Measurements from ENCODE around the gene NAGLU. TPM values are rescaled to one million over a fixed set of nuclear protein-coding genes. Genes with fewer than 3 reads are reported as not detected.
A peak's percentile ranks its signal among the peaks of the same experiment; 100 is the strongest.

Gene NAGLU
- total and polyA plus RNA-seq, 2 of the 13 experiments (the other 11 are each of a cell fraction or from before 2014, with no cell fraction given) = 28.2 to 40.1 TPM

DNA sequence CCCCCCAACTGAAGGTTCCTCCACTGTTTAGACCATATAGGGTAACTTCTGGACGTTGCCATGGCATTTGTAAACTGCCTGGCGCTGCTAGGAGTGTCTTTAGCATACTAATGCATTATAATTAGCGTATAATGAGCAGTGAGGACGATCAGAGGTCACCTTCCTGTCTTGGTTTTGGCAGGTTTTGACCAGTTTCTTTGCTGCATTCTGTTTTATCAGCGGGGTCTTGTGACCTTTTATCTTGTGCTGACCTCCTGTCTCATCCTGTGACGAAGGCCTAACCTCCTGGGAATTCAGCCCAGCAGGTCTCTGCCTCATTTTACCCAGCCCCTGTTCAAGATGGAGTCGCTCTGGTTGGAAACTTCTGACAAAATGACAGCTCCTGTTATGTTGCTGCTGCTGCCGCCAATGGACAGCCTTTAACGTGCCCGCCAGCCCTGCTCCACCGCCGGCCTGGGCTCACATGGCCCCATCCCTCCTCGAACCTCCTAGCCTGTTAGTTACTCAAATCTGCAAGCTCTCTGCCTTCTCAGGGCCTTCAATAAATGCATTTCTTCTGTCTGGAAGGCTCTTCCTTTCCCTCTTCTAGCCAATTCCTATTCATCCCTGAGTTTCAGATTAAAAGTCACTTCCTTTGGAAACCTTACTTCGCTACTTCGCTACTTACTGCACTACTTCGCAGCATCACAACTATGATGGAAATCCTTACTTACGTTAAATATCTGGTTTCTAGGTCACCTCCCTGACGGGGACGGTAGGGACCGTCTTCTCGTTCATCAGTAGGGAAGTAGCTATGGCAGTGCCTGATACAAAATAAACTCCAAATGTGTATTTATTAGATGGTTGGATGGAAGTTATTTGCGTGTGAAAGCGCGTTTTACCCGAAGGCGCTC, 640 bp upstream of the NAGLU start (continued):
- TF ChIP-seq, protein P1, sequence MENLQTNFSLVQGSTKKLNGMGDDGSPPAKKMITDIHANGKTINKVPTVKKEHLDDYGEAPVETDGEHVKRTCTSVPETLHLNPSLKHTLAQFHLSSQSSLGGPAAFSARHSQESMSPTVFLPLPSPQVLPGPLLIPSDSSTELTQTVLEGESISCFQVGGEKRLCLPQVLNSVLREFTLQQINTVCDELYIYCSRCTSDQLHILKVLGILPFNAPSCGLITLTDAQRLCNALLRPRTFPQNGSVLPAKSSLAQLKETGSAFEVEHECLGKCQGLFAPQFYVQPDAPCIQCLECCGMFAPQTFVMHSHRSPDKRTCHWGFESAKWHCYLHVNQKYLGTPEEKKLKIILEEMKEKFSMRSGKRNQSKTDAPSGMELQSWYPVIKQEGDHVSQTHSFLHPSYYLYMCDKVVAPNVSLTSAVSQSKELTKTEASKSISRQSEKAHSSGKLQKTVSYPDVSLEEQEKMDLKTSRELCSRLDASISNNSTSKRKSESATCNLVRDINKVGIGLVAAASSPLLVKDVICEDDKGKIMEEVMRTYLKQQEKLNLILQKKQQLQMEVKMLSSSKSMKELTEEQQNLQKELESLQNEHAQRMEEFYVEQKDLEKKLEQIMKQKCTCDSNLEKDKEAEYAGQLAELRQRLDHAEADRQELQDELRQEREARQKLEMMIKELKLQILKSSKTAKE (CRISPR knock-in tag; IDR thresholded peaks at IDR 0.05; ENCODE audit: borderline replicate concordance) = peak; percentile 45; the same call in 1 of the 2 replicates
- TF ChIP-seq, protein P2, sequence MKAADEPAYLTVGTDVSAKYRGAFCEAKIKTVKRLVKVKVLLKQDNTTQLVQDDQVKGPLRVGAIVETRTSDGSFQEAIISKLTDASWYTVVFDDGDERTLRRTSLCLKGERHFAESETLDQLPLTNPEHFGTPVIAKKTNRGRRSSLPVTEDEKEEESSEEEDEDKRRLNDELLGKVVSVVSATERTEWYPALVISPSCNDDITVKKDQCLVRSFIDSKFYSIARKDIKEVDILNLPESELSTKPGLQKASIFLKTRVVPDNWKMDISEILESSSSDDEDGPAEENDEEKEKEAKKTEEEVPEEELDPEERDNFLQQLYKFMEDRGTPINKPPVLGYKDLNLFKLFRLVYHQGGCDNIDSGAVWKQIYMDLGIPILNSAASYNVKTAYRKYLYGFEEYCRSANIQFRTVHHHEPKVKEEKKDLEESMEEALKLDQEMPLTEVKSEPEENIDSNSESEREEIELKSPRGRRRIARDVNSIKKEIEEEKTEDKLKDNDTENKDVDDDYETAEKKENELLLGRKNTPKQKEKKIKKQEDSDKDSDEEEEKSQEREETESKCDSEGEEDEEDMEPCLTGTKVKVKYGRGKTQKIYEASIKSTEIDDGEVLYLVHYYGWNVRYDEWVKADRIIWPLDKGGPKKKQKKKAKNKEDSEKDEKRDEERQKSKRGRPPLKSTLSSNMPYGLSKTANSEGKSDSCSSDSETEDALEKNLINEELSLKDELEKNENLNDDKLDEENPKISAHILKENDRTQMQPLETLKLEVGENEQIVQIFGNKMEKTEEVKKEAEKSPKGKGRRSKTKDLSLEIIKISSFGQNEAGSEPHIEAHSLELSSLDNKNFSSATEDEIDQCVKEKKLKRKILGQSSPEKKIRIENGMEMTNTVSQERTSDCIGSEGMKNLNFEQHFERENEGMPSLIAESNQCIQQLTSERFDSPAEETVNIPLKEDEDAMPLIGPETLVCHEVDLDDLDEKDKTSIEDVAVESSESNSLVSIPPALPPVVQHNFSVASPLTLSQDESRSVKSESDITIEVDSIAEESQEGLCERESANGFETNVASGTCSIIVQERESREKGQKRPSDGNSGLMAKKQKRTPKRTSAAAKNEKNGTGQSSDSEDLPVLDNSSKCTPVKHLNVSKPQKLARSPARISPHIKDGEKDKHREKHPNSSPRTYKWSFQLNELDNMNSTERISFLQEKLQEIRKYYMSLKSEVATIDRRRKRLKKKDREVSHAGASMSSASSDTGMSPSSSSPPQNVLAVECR (CRISPR knock-in tag; IDR thresholded peaks at IDR 0.05; ENCODE audit: borderline replicate concordance) = no peak
- no peak for TF ChIP-seq PITX1 (CRISPR knock-in tag; IDR thresholded peaks at IDR 0.05)
- TF ChIP-seq ZEB1 (IDR thresholded peaks at IDR 0.05; ENCODE audit: insufficient replicate concordance, low read depth) = peak; percentile 80
- TF ChIP-seq ZNF569 (CRISPR knock-in tag; IDR thresholded peaks at IDR 0.05; ENCODE audit: borderline replicate concordance) = no peak
- TF ChIP-seq, protein P3, sequence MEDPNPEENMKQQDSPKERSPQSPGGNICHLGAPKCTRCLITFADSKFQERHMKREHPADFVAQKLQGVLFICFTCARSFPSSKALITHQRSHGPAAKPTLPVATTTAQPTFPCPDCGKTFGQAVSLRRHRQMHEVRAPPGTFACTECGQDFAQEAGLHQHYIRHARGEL (CRISPR knock-in tag; IDR thresholded peaks at IDR 0.05) = peak; percentile 58; the same call in 1 of the 2 replicates
- TF ChIP-seq KLF6 (CRISPR knock-in tag; IDR thresholded peaks at IDR 0.05) = no peak
- no peak for TF ChIP-seq ZNF550 (CRISPR knock-in tag; IDR thresholded peaks at IDR 0.05; ENCODE audit: borderline replicate concordance)
- TF ChIP-seq, protein P4, sequence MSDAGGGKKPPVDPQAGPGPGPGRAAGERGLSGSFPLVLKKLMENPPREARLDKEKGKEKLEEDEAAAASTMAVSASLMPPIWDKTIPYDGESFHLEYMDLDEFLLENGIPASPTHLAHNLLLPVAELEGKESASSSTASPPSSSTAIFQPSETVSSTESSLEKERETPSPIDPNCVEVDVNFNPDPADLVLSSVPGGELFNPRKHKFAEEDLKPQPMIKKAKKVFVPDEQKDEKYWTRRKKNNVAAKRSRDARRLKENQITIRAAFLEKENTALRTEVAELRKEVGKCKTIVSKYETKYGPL (CRISPR knock-in tag; IDR thresholded peaks at IDR 0.05) = no peak
- TF ChIP-seq ATF7-NPFF (CRISPR knock-in tag; IDR thresholded peaks at IDR 0.05; ENCODE audit: low read depth) = no peak
- 0 out of 2 replicates have a peak, but pooled peaks have one; percentile 21 for TF ChIP-seq ZNF788 (CRISPR knock-in tag; IDR thresholded peaks at IDR 0.05; ENCODE audit: borderline replicate concordance)
- TF ChIP-seq ZNF563 (CRISPR knock-in tag; IDR thresholded peaks at IDR 0.05) = no peak
- TF ChIP-seq ZNF44 (CRISPR knock-in tag; IDR thresholded peaks at IDR 0.05) = peak; percentile 80; the same call in 1 of the 2 replicates
- TF ChIP-seq YY1 (IDR thresholded peaks at IDR 0.05; ENCODE audit: insufficient read depth, insufficient replicate concordance, low read depth, low read length) = peak; percentile 24
- no peak for TF ChIP-seq NCOA5 (CRISPR knock-in tag; IDR thresholded peaks at IDR 0.05)
- TF ChIP-seq WIZ (CRISPR knock-in tag; IDR thresholded peaks at IDR 0.05) = peak; percentile 82
- no peak for TF ChIP-seq ZNF354B (CRISPR knock-in tag; IDR thresholded peaks at IDR 0.05)
- no peak for TF ChIP-seq NFRKB (IDR thresholded peaks at IDR 0.05)
- TF ChIP-seq HNF4A (CRISPR knock-in tag; IDR thresholded peaks at IDR 0.05) = no peak
- no peak for TF ChIP-seq ATF1 (CRISPR knock-in tag; IDR thresholded peaks at IDR 0.05)
- TF ChIP-seq HHEX (CRISPR knock-in tag; IDR thresholded peaks at IDR 0.05) = no peak
- TF ChIP-seq, protein P5, sequence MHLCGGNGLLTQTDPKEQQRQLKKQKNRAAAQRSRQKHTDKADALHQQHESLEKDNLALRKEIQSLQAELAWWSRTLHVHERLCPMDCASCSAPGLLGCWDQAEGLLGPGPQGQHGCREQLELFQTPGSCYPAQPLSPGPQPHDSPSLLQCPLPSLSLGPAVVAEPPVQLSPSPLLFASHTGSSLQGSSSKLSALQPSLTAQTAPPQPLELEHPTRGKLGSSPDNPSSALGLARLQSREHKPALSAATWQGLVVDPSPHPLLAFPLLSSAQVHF (CRISPR knock-in tag; IDR thresholded peaks at IDR 0.05) = 0 out of 2 replicates have a peak, but pooled peaks have one; percentile 0

Measured in HepG2 (cell line).